ENCODE results near the gene ERG28.

Gene ERG28, protein sequence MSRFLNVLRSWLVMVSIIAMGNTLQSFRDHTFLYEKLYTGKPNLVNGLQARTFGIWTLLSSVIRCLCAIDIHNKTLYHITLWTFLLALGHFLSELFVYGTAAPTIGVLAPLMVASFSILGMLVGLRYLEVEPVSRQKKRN

GRCh38 chr14:75660630-75661498, at the start of gene ERG28, which contains the start of gene TTLL5:
Gene ERG28 (minus strand): TSS chr14:75660876. CDS start chr14:75657502, 3,374 bp downstream.
Gene TTLL5 (plus strand): TSS chr14:75661246. CDS start chr14:75663150, 1,904 bp downstream.
- DNase-seq (ENCODE audit: low read depth), result peak; percentile 95
- TF ChIP-seq CTCF (IDR thresholded peaks at IDR 0.05; ENCODE audit: control insufficient read depth, insufficient read depth, low read depth, low read length, missing control alignments), result no peak
- peak within 1 kb of the TSS; percentile 96 for H3K4me3 ChIP-seq (ENCODE audit: control insufficient read depth, low read depth, low read length)

GRCh38 chr14:75709207-75709812, 48.6 kb upstream of the ERG28 start:
- peak; percentile 73 for TF ChIP-seq CTCF (IDR thresholded peaks at IDR 0.05; ENCODE audit: control insufficient read depth, insufficient read depth, low read depth, low read length, missing control alignments)
- DNase-seq (ENCODE audit: low read depth), result peak; percentile 64
- no peak overlapping the region for H3K4me3 ChIP-seq (ENCODE audit: control insufficient read depth, low read depth, low read length)

DNA sequence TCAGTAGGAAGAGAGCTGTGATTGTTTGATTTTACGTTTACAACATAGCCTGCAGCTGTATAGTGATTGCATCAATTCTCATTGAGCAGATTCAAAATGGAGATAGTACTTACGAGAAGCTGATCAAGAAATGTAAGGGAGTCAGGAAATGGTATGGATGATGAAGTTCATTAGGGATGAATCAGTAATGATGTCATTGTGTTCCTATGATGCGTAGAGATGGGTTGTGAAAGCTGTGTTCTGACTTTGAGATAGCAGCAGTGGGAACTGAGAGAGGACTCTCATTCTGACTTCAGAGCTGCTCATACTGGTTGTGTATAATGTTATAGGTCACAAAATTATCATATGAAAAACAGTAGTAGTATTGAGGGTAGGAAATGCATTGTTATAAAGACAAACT, 44.3 kb upstream of the ERG28 start:
- no peak for DNase-seq (ENCODE audit: low read depth)
- no peak overlapping the region for H3K4me3 ChIP-seq (ENCODE audit: control insufficient read depth, low read depth, low read length)
- TF ChIP-seq CTCF (IDR thresholded peaks at IDR 0.05; ENCODE audit: control insufficient read depth, insufficient read depth, low read depth, low read length, missing control alignments), result no peak

DNA sequence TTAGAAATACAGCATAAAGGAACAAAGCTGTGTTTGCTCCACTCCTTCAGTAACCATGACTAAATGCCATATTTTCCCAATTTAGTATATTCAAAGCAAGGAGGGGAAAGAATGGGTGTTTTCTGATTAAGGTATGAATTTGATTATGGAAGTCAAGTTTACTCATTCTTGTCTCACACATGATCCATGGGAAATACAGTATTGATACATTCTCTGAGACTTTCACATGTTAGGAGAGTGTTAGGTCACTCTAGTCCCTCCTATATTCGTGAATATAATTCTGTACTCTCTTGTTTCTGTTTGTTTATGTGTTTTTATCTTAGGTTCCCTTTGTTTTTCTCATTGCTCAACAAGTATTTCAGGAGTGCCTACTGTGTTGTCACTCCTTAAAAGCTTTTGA, 42.8 kb upstream of the ERG28 start:
- no peak for DNase-seq (ENCODE audit: low read depth)
- H3K4me3 ChIP-seq (ENCODE audit: control insufficient read depth, low read depth, low read length), result no peak overlapping the region
- TF ChIP-seq CTCF (IDR thresholded peaks at IDR 0.05; ENCODE audit: control insufficient read depth, insufficient read depth, low read depth, low read length, missing control alignments), result no peak

GRCh38 chr14:75702616-75703261, 42.1 kb upstream of the ERG28 start:
- no peak overlapping the region for H3K4me3 ChIP-seq (ENCODE audit: control insufficient read depth, low read depth, low read length)
- no peak for TF ChIP-seq CTCF (IDR thresholded peaks at IDR 0.05; ENCODE audit: control insufficient read depth, insufficient read depth, low read depth, low read length, missing control alignments)
- DNase-seq (ENCODE audit: low read depth), result no peak

DNA sequence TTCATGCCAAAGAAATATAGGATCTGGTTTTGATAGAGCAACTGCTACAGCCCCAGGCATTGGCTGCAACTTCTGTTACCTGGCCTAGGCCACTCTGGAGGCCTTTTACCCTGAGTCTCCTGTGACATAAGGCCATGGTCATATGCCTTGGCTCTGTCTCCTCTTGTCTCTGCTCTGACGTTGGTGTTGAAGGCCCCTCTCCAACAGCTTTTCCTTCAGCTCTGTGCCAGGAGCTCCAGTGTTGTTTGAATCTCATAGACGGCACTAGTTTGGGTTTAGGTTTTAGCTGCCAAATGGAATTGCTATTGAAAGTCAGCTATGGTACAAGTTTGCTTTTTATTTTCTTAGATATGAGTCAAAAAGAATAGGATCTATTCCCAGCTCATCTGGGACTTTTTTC, 41.4 kb upstream of the ERG28 start:
- H3K4me3 ChIP-seq (ENCODE audit: control insufficient read depth, low read depth, low read length), result no peak overlapping the region
- DNase-seq (ENCODE audit: low read depth), result no peak
- no peak for TF ChIP-seq CTCF (IDR thresholded peaks at IDR 0.05; ENCODE audit: control insufficient read depth, insufficient read depth, low read depth, low read length, missing control alignments)
